GM10266 (cell line): ENCODE results near the gene UCMA.

Experiments used
- DNase-seq: peaks from one replicate; pipeline ENCODE4 v3.0.0; 2012; ENCODE audit errors: extremely low spot score
- CTCF ChIP-seq: IDR thresholded peaks from 2 replicates; pipeline ENCODE4 v1.5.1; 2012; ENCODE audit warnings: mild to moderate bottlenecking, low read depth; ENCODE audit not compliant: control insufficient read depth, insufficient read depth; ENCODE audit errors: missing control alignments

UCMA gene

GRCh38 chr10:13268310-13268709, 34.1 kb upstream of the UCMA start:
- no peak for TF ChIP-seq CTCF
- DNase-seq, result no peak

GRCh38 chr10:13263591-13263990, 29.4 kb upstream of the UCMA start:
- TF ChIP-seq CTCF, result no peak
- DNase-seq, result no peak

- DNase-seq, result no peak
- no peak for TF ChIP-seq CTCF
Observed at GRCh38 chr10:13262433-13262832, 28.3 kb upstream of the UCMA start.

- no peak for DNase-seq
- no peak for TF ChIP-seq CTCF
Observed at GRCh38 chr10:13257621-13258140, 23.5 kb upstream of the UCMA start.

- DNase-seq, result no peak
- no peak for TF ChIP-seq CTCF
Observed at GRCh38 chr10:13256627-13257026, 22.5 kb upstream of the UCMA start.

GRCh38 chr10:13253726-13254125, 19.6 kb upstream of the UCMA start:
- DNase-seq, result no peak
- TF ChIP-seq CTCF, result no peak

- no peak for TF ChIP-seq CTCF
Observed at GRCh38 chr10:13247784-13248183, 13.6 kb upstream of the UCMA start.

More at GRCh38 chr10:13247784-13248183, 13.6 kb upstream of the UCMA start:
- DNase-seq, result no peak
